Activated CD4-positive, alpha-beta T cell treated with anti-CD3 and anti-CD28 coated beads, Interleukin-2, amount 50 U/mL, for 16 hours (primary cell): ENCODE measurements around the gene COLQ.

ENCODE experiments used
- DNase-seq: peaks from one replicate; pipeline ENCODE4 v3.0.0-alpha.2; 2020

The COLQ gene

GRCh38 chr3:15453991-15454625 lies 67.4 kb downstream of the COLQ start:
- DNase-seq: no peak

- DNase-seq: no peak
Observed at GRCh38 chr3:15453501-15453900, 68.0 kb downstream of the COLQ start.

GRCh38 chr3:15452961-15453360 lies 68.5 kb downstream of the COLQ start:
- DNase-seq: no peak

- no peak for DNase-seq
Observed at GRCh38 chr3:15452156-15452555, 69.3 kb downstream of the COLQ start.

GRCh38 chr3:15451216-15452113 lies 70.0 kb downstream of the COLQ start:
- DNase-seq: no peak

- no peak for DNase-seq
Observed at GRCh38 chr3:15450438-15451215, 70.9 kb downstream of the COLQ start.

- no peak for DNase-seq
Observed at GRCh38 chr3:15449489-15450224, 71.8 kb downstream of the COLQ start.

- no peak for DNase-seq
Observed at GRCh38 chr3:15443826-15444524, 77.5 kb downstream of the COLQ start.

- DNase-seq: no peak
Observed at GRCh38 chr3:15440891-15441290, 80.6 kb downstream of the COLQ start.

- DNase-seq: no peak
Observed at GRCh38 chr3:15439476-15439875, 82.0 kb downstream of the COLQ start.

- no peak for DNase-seq
Observed at GRCh38 chr3:15438983-15439382, 82.5 kb downstream of the COLQ start.

- DNase-seq: no peak
Observed at GRCh38 chr3:15436246-15436645, 85.3 kb downstream of the COLQ start.

- no peak for DNase-seq
Observed at GRCh38 chr3:15434756-15435155, 86.8 kb downstream of the COLQ start.

- DNase-seq: no peak
Observed at GRCh38 chr3:15433531-15433930, 88.0 kb downstream of the COLQ start.

GRCh38 chr3:15431256-15431837 lies 90.2 kb downstream of the COLQ start:
- no peak for DNase-seq

GRCh38 chr3:15430624-15431023 lies 90.9 kb downstream of the COLQ start:
- no peak for DNase-seq

- DNase-seq: no peak
Observed at GRCh38 chr3:15429080-15429479, 92.4 kb downstream of the COLQ start.

GRCh38 chr3:15428539-15428938 lies 93.0 kb downstream of the COLQ start:
- DNase-seq: peak; percentile 52

GRCh38 chr3:15427981-15428380 lies 93.5 kb downstream of the COLQ start:
- no peak for DNase-seq

GRCh38 chr3:15427182-15427880 lies 94.2 kb downstream of the COLQ start, which contains the start of the genes EAF1 and METTL6:
EAF1 (plus strand) TSS chr3:15427598; CDS start chr3:15427780, 182 bp downstream.
METTL6 (minus strand) TSS chr3:15427544; CDS start chr3:15426511, 1,033 bp downstream.
- peak; percentile 90 for DNase-seq

- no peak for DNase-seq
Observed at GRCh38 chr3:15426579-15427118, 94.9 kb downstream of the COLQ start.
